IPS-20b (cell line): ENCODE measurements around the gene DPP10.
"Not testable (repeated sequence)": the region's sequence is repeated elsewhere in the genome, so short reads cannot be mapped to it uniquely, and the experiment has no call there.

Source experiments
- H3K27ac ChIP-seq: one replicate; pipeline ENCODE4 v1.5.1; 2013; ENCODE audit warnings: low read length
- H3K27me3 ChIP-seq: 2 replicates; pipeline ENCODE4 v1.6.1; 2013; ENCODE audit warnings: mild to moderate bottlenecking, low read length, inconsistent platforms; ENCODE audit not compliant: insufficient read depth
- H3K36me3 ChIP-seq: 2 replicates; pipeline ENCODE4 v1.6.1; 2013; ENCODE audit warnings: low read depth, mild to moderate bottlenecking, inconsistent platforms, low read length, moderate library complexity; ENCODE audit not compliant: insufficient read depth
- H3K4me1 ChIP-seq: 2 replicates; pipeline ENCODE4 v1.6.1; 2013; ENCODE audit warnings: mild to moderate bottlenecking, control low read depth, inconsistent platforms, low read length, moderate library complexity; ENCODE audit not compliant: insufficient read depth
- H3K4me3 ChIP-seq: 2 replicates; pipeline ENCODE4 v1.5.1; 2013; ENCODE audit warnings: mild to moderate bottlenecking, low read length, inconsistent platforms
- H3K9ac ChIP-seq: 2 replicates; pipeline ENCODE4 v1.6.1; 2013; ENCODE audit warnings: low read depth, mild to moderate bottlenecking, inconsistent platforms, low read length, moderate library complexity
- H3K9me3 ChIP-seq: 2 replicates; pipeline ENCODE4 v1.6.1; 2013; ENCODE audit warnings: mild to moderate bottlenecking, low read depth, low read length, inconsistent platforms; ENCODE audit not compliant: insufficient read depth

DPP10 gene

GRCh38 chr2:114517580-114517979 is 75.1 kb downstream of the DPP10 start:
- no peaks in the 10 kb centered on the region for H3K27me3 ChIP-seq
- no peaks in the 10 kb centered on the region for H3K9me3 ChIP-seq
- H3K27ac ChIP-seq = no peak overlapping the region
- peaks cover 4% of the 10 kb centered on the region; the same call in 1 of the 2 replicates for H3K4me1 ChIP-seq
- no peak overlapping the region for H3K9ac ChIP-seq
- H3K36me3 ChIP-seq = no peaks in the 10 kb centered on the region
- no peak overlapping the region for H3K4me3 ChIP-seq

DNA sequence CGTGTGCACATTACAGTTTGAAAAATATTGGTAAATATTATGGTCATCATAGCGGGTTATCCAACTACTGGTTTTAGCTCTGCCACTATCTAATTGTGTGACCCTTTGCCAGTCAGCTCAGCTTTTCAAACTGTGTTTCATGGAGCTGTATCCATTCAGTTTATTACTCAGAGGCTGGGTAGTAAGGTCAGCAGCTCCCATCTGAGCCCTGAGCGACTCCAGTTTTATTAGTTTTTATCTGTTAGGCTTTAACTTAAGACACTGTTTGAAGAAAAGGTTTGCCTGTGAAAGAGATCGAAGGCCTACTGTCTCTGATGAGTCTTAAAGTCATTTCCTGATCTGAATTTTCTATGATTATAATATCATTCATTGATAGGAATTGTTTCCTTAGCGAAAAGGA is 76.3 kb downstream of the DPP10 start:
- H3K4me1 ChIP-seq = peaks cover 4% of the 10 kb centered on the region; the same call in 1 of the 2 replicates

GRCh38 chr2:114522612-114523011 is 80.2 kb downstream of the DPP10 start:
- not testable (repeated sequence) for H3K27ac ChIP-seq, H3K4me1 ChIP-seq, H3K4me3 ChIP-seq, H3K36me3 ChIP-seq, H3K9me3 ChIP-seq, H3K27me3 ChIP-seq, H3K9ac ChIP-seq

More for the DNA sequence above, 76.3 kb downstream of the DPP10 start:
- Histone ChIP-seq H3K9ac (no peak overlapping the region), H3K36me3 (no peaks in the 10 kb centered on the region), H3K27ac (no peak overlapping the region), H3K9me3 (no peaks in the 10 kb centered on the region), H3K27me3 (no peaks in the 10 kb centered on the region), H3K4me3 (no peak overlapping the region)

DNA sequence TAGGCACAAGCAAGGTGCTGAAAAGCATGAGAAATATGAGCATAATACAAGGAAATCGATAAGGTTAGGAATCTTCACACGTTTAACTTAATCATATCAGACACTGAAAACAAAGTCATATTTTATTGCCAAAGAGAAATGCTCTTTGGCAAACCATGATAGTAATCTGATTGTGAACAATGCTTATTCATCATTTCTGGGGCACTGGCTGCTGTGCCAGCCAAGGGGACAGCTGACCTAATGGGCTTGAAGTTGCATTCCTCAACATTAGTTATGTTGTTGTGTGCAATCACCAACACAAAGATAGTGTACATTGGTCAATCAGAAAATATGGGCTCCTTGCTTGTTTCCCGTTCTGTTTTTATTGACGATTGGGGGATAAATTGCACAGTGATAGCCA is 83.5 kb downstream of the DPP10 start:
- no peak overlapping the region for H3K27ac ChIP-seq
- H3K9me3 ChIP-seq = no peaks in the 10 kb centered on the region
- H3K27me3 ChIP-seq = no peaks in the 10 kb centered on the region

DNA sequence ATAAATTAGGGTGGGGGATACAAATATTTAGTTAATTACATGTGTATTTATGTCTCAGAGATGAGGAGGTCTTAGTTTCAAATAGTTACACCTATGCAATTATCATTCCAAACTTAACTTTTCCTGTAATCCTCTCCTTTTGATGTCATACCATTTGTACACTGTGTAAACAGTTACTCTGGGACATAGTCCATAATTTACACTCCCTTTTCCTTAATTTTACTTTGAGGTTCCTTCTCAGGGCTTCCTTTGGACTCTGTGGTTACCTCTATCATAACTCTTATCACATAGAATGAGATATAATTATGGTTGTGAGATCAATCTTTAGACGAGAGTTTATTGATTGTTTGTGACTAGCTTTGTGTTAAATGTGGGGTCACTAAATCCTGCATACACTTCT is 84.4 kb downstream of the DPP10 start:
- H3K27me3 ChIP-seq = no peaks in the 10 kb centered on the region
- H3K27ac ChIP-seq = no peak overlapping the region

More for the DNA sequence above, 83.5 kb downstream of the DPP10 start:
- Histone ChIP-seq H3K36me3 (no peaks in the 10 kb centered on the region), H3K9ac (no peak overlapping the region), H3K4me3 (no peak overlapping the region), H3K4me1 (no peaks in the 10 kb centered on the region)

DNA sequence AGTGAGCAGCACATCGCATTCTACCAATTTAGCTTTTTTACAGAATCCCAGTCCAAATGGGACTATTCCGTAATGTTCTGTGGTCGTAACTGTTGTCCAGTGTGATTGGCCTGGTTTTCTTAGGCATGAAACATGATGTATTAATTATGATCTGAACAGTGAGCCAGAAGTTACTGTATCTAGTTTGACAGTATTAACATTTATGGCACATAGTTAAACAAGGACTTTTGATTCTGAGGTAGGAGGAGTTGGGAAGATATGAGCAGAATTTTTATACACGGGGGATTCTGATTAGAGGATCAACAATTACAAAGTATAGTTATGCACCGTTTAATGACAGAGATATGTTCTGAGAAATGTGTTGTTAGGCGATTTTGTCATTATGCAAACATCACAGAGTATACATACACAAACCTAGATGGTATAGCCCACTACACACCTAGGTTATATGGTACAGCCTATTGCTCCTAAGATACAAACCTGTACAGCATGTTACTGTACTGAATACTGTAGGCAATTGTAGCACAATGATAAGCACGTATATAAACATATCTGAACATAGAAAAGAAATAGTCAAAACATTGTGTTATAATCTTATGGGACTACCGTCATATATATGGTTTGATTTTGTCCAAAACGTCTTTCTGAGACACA is 85.0 kb downstream of the DPP10 start:
- H3K4me1 ChIP-seq = no peaks in the 10 kb centered on the region
- no peaks in the 10 kb centered on the region for H3K36me3 ChIP-seq
- H3K9ac ChIP-seq = no peak overlapping the region
- no peak overlapping the region for H3K27ac ChIP-seq
- no peaks in the 10 kb centered on the region for H3K27me3 ChIP-seq
- H3K4me3 ChIP-seq = no peak overlapping the region
- H3K9me3 ChIP-seq = no peaks in the 10 kb centered on the region

More for the DNA sequence above, 84.4 kb downstream of the DPP10 start:
- Histone ChIP-seq H3K36me3 (no peaks in the 10 kb centered on the region), H3K9me3 (no peaks in the 10 kb centered on the region), H3K9ac (no peak overlapping the region), H3K4me3 (no peak overlapping the region), H3K4me1 (no peaks in the 10 kb centered on the region)

GRCh38 chr2:114534116-114535084 is 92.0 kb downstream of the DPP10 start:
- no peak overlapping the region for H3K9ac ChIP-seq
- no peaks in the 10 kb centered on the region for H3K36me3 ChIP-seq
- no peak overlapping the region for H3K4me3 ChIP-seq
- H3K27ac ChIP-seq = no peak overlapping the region
- H3K9me3 ChIP-seq = no peaks in the 10 kb centered on the region
- H3K4me1 ChIP-seq = no peaks in the 10 kb centered on the region
- H3K27me3 ChIP-seq = no peaks in the 10 kb centered on the region

DNA sequence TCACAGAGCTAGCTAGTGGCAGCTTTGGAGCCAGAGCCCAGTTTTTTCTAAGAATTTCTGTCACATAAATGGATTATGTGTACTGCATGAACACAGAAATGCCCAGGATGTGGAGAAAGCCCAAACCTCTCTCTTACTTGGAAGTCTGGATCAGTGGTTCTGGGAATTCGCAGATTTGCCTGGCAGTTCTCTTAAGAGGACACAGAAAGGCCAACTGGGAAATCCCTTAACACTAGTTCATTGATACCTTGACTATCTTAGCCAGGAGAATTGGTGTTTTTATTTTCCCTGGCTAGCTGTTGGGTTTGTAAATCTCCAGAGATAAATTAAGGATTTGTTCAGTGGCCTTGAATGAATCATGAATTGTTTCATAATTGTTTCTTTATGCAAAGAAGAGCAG is 95.3 kb downstream of the DPP10 start:
- Histone ChIP-seq H3K4me1 (no peaks in the 10 kb centered on the region; the same call in 1 of the 2 replicates), H3K9ac (no peak overlapping the region), H3K4me3 (no peak overlapping the region), H3K9me3 (no peaks in the 10 kb centered on the region), H3K27me3 (no peaks in the 10 kb centered on the region), H3K27ac (no peak overlapping the region), H3K36me3 (no peaks in the 10 kb centered on the region)

DNA sequence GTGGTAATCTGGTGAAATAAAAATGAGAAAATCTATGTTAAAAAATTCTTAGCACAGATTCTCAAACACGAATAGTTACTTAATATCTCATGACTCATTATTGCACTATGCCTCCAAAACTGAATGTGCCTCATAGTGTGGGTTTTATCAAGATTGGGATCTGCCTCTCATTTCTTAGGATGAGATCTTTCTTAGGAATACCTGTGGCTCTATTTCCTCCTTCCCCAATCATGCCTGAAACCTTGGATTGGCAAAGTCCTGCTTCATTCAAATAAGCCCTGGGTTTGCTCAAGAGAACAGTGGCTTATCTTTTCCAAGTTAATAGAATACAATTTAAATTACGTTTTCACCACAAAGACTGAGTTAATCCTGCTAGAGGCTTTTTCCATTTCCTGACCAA is 100.3 kb downstream of the DPP10 start:
- H3K9me3 ChIP-seq = no peaks in the 10 kb centered on the region
- H3K4me1 ChIP-seq = no peaks in the 10 kb centered on the region; the same call in 1 of the 2 replicates
- no peak overlapping the region for H3K4me3 ChIP-seq
- no peak overlapping the region for H3K27ac ChIP-seq
- no peaks in the 10 kb centered on the region for H3K36me3 ChIP-seq
- H3K27me3 ChIP-seq = no peaks in the 10 kb centered on the region
- H3K9ac ChIP-seq = no peak overlapping the region

DNA sequence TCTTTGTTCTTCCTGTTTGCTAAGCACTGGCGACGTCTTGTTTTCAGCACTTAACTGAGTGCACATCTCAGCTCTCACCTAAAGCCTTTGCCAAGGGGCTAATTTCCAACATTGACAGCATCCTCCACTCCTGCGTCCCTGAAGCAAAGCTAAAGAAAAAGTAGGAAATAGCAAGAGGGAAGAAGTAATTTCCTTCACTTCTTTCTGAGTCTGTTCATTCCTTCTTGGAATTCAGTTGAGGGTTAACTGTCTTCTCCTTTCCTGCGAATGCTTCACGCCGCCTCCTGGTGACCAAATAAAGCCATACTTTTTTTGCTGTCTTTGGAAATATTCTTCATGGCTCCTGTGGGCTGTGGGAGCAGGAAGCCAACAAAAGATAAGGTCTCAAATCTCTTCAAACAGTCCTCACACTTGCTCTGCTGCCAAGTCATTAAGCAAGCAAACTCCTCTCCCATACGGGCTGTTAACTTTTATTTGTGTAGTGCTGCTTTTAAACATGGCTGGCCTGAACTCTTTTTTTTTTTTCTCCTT is 100.9 kb downstream of the DPP10 start:
- no peaks in the 10 kb centered on the region for H3K36me3 ChIP-seq
- H3K27ac ChIP-seq = no peak overlapping the region
- H3K4me3 ChIP-seq = no peak overlapping the region
- no peak overlapping the region for H3K9ac ChIP-seq
- no peaks in the 10 kb centered on the region for H3K9me3 ChIP-seq
- H3K4me1 ChIP-seq = no peaks in the 10 kb centered on the region; the same call in 1 of the 2 replicates
- no peaks in the 10 kb centered on the region for H3K27me3 ChIP-seq

GRCh38 chr2:114545052-114545451 is 102.6 kb downstream of the DPP10 start:
- no peak overlapping the region for H3K4me3 ChIP-seq
- H3K4me1 ChIP-seq = no peaks in the 10 kb centered on the region; the same call in 1 of the 2 replicates
- H3K9me3 ChIP-seq = no peaks in the 10 kb centered on the region
- no peak overlapping the region for H3K9ac ChIP-seq
- H3K27ac ChIP-seq = no peak overlapping the region
- no peaks in the 10 kb centered on the region for H3K27me3 ChIP-seq
- H3K36me3 ChIP-seq = no peaks in the 10 kb centered on the region
